ENCODE data around the gene USP1.

USP1 gene

DNA sequence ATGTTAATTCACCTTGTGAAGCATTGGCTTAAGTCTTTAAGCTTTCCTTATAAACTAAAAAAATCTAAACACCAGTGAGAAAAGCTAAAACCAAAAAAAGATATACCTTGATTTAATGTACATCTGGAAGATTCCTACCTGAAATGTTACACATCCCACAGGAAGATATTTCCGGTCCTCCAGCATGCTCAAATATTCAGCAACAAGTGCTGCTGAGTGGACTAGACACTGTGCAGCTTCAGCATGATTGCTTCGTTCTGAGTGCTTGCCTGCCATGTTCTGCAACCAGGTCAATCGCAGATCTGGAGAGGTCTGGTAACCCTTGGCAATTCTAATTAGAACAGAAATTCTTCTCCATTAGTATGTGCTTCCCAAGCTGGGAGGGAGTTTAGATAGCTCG is 57.3 kb downstream of the USP1 start:
- no peak for DNase-seq

DNA sequence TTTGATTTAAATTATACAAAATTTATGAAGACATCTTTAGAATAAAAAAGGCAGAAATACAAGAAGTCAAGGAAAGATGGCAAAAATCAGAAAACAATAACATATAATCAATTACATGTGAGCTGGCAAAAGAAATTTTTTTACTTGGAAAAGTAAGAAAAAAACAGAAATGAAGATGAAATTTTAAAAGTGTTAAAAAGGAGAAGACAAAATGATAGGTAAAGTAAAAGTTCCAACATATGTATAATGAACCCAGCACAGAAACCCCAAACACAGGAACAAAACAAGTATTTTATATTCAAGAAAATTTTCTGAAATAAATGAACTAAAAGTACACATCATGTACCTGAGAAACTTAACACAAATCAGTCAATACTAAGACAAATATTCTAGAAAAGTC is 63.4 kb downstream of the USP1 start:
- no peak for DNase-seq

Measured in T1000 (cell line).